Erythroblast (primary cell): ENCODE measurements around the gene SLC29A2.

Experiments used
- GATA1 ChIP-seq: IDR thresholded peaks from 2 replicates; pipeline ENCODE4 v1.6.1; 2011; ENCODE audit warnings: low read depth, mild to moderate bottlenecking, control low read depth, low read length, moderate library complexity
- POLR2A ChIP-seq: IDR thresholded peaks from 2 replicates; pipeline ENCODE4 v1.6.1; 2011; ENCODE audit warnings: mild to moderate bottlenecking, low read length

DNA sequence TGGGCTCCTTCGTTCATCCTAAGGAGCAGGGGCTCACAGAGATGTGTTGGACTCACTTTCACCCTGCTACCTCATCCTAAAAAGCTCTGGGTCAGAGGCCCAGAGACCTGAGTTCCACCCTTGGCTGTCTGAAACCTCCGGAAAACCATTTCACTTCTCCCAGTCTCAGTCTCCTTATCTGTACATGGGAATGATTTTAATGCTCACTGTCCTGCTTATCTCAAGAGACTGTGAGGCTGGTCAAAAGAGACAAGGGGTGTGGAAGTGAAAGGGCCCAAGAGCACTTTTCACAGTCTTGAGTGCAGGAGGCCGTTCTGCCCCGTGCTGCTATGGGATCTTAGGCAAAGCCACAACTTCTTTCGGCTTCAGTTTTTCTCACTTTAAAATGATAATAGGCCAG is 36.1 kb upstream of the SLC29A2 start:
- TF ChIP-seq POLR2A, result no peak
- TF ChIP-seq GATA1, result no peak
